GM12864 (cell line): ENCODE results near the gene GDAP1L1.
A peak's percentile ranks its signal among the peaks of the same experiment; 100 is the strongest.

ENCODE experiments used
- DNase-seq: peaks from one replicate; pipeline ENCODE4 v3.0.0-alpha.2; 2011; ENCODE audit warnings: low read depth
- H3K4me3 ChIP-seq: 2 replicates; pipeline ENCODE4 v1.5.1; 2011; ENCODE audit warnings: mild to moderate bottlenecking, low read depth, low read length, control low read depth
- CTCF ChIP-seq: IDR thresholded peaks from 2 replicates; pipeline ENCODE4 v1.5.1; 2011; ENCODE audit warnings: low read depth, mild to moderate bottlenecking, moderate library complexity, low read length, control low read depth, inconsistent platforms; ENCODE audit errors: missing control alignments

The GDAP1L1 gene

GRCh38 chr20:44241796-44242195 is 5.3 kb upstream of the GDAP1L1 start:
- no peak for TF ChIP-seq CTCF
- no peak for DNase-seq
- no peak overlapping the region for H3K4me3 ChIP-seq

- no peak for DNase-seq
- TF ChIP-seq CTCF, result no peak
- no peak overlapping the region for H3K4me3 ChIP-seq
Measured at GRCh38 chr20:44245977-44246376, 1.1 kb upstream of the GDAP1L1 start.

- peak; percentile 38 for TF ChIP-seq CTCF
- no peak overlapping the region for H3K4me3 ChIP-seq
- DNase-seq, result no peak
Measured at GRCh38 chr20:44247586-44248409, 690 bp downstream of the GDAP1L1 start.

- no peak for DNase-seq
- no peak overlapping the region for H3K4me3 ChIP-seq
- no peak for TF ChIP-seq CTCF
Measured at GRCh38 chr20:44248410-44248759, 1.3 kb downstream of the GDAP1L1 start.

- no peak for TF ChIP-seq CTCF
- DNase-seq, result no peak
- H3K4me3 ChIP-seq, result no peak overlapping the region
Measured at GRCh38 chr20:44251284-44251683, 4.2 kb downstream of the GDAP1L1 start.

GRCh38 chr20:44253528-44253927 is 6.4 kb downstream of the GDAP1L1 start:
- DNase-seq, result no peak
- TF ChIP-seq CTCF, result peak; percentile 19

GRCh38 chr20:44254073-44254472 is 7.0 kb downstream of the GDAP1L1 start:
- DNase-seq, result no peak
- no peak for TF ChIP-seq CTCF
- H3K4me3 ChIP-seq, result no peak overlapping the region

More at GRCh38 chr20:44253528-44253927, 6.4 kb downstream of the GDAP1L1 start:
- no peak overlapping the region for H3K4me3 ChIP-seq
